ENCODE results near the gene PCGF5. TPM values are rescaled to one million over a fixed set of nuclear protein-coding genes. Genes with fewer than 3 reads are reported as not detected.

The PCGF5 gene
- total and polyA plus RNA-seq, 12 donors = 22.6 to 145 (median 72.9) TPM

DNA sequence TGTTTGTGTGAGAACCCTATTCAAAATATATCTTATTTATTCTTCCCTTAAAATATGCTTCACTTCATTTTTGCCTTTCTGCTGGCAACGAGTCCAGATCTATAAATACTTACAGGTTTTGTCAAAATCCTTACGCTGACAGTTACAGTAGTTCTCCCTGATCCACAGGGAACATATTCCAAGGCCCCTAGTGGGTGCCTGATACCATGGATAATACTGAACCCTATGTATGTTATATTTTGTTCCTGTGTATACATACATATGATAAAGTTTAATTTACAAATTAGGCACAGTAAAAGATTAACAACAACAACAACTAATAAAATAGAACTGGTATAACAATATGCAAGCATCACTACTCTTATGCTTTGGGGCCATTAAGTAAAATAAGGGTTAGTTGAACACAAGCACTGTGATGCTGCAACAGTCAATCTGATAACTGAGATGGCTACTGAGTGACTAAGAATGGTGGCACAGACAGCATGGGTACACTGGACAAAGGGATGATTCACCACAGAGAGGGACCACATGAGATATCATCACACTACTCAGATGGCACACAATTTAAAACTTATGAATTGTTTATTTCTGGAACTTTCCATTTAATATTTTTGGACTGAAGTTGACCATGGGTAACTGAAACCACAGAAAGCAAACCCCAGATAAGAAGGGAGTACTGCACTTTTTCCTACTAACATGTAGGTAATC, 29.4 kb upstream of the PCGF5 start:
- Histone ChIP-seq H3K36me3 (replicated peaks in 1 of 2) (no peaks in the 10 kb centered on the region), H3K27me3 (no peaks in the 10 kb centered on the region), H3K4me1 (replicated peaks in 1 of 2) (peaks cover 4 to 23% of the 10 kb centered on the region in 2 donors), H3K27ac (peak overlapping the region in 4 of 5 donors; percentile 32 to 75 (median 70)), H3K4me3 (no peak overlapping the region), H3K9me3 (replicated peaks in 1 of 3) (no peaks in the 10 kb centered on the region)
- intact Hi-C loops (cut with DNase I) = no loop called here
- TF ChIP-seq, protein P1, sequence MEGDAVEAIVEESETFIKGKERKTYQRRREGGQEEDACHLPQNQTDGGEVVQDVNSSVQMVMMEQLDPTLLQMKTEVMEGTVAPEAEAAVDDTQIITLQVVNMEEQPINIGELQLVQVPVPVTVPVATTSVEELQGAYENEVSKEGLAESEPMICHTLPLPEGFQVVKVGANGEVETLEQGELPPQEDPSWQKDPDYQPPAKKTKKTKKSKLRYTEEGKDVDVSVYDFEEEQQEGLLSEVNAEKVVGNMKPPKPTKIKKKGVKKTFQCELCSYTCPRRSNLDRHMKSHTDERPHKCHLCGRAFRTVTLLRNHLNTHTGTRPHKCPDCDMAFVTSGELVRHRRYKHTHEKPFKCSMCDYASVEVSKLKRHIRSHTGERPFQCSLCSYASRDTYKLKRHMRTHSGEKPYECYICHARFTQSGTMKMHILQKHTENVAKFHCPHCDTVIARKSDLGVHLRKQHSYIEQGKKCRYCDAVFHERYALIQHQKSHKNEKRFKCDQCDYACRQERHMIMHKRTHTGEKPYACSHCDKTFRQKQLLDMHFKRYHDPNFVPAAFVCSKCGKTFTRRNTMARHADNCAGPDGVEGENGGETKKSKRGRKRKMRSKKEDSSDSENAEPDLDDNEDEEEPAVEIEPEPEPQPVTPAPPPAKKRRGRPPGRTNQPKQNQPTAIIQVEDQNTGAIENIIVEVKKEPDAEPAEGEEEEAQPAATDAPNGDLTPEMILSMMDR (IDR thresholded peaks at IDR 0.05) = no peak
- TF ChIP-seq POLR2A (IDR thresholded peaks at IDR 0.05) = no peak
- DNase-seq = peak in 4 of 7 donors; percentile 41 to 66 (median 60)
- WGBS, 4 donors = 69 to 89% (median 80%) methylated on average over 2 of the region's 2 CpGs

DNA sequence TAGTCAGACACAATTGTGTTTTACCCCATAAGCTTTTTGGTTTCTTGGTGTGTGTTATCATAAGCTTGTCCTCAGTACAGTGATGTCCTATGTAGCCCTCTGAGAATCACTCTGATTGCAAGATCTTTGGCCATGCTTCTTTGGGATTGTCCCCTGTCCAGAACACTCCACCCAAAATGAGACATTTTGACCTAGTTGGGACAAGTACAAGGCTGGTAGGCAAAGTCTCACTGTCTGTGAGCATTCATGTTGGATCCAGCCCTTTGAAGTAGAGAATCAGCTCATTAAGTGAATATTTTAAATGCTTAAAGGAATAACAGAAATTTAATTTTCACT, 28.9 kb upstream of the PCGF5 start:
- Histone ChIP-seq H3K27ac (peak overlapping the region in 3 of 5 donors; percentile 29 to 75 (median 74)), H3K36me3 (replicated peaks in 1 of 2) (no peaks in the 10 kb centered on the region)

DNA sequence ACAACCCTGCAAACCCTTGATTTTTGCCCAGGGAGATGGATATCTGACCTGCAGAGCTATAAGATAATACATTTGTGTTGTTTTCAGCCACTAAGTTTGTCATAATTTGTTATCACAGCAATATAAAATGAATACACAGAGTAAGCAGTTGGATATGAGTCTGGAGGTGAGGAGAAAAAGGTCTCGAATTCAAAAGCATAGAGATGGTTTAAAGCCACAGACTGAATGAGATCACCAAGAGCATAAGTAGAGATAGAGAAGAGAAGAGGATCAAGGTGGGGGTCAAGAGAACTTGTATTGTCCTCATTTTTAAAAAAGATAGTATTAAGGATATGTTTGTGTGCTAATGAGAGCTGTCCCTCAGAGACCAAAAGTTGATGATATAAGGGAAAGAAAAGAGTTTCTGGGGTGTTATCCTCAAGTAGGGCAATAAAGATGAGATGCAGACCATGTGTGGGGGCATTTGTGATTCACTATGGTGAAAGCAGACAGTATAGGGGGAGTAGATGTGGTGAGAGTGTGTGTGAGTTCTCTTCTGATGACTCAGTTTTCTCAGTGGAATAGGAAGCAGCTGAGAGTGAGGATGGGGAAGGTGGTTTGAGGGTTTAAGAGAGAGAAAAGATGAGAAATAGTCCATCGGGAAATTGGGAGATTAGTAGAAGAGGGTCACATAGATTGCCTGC, 25.8 kb upstream of the PCGF5 start:
- Histone ChIP-seq H3K36me3 (replicated peaks in 1 of 2) (no peaks in the 10 kb centered on the region), H3K4me3 (no peak overlapping the region), H3K27me3 (no peaks in the 10 kb centered on the region), H3K9me3 (replicated peaks in 1 of 3) (no peaks in the 10 kb centered on the region), H3K4me1 (replicated peaks in 1 of 2) (peaks cover 16 to 42% of the 10 kb centered on the region in 2 donors), H3K27ac (no peak overlapping the region)
- no peak for DNase-seq
- no peak for TF ChIP-seq POLR2A (IDR thresholded peaks at IDR 0.05)
- TF ChIP-seq, protein P1 (IDR thresholded peaks at IDR 0.05) = no peak
- intact Hi-C loops (cut with DNase I) = no loop called here
- 90 to 97% (median 91%) methylated on average over 2 of the region's 2 CpGs for WGBS, 4 donors

More for the DNA sequence above, 28.9 kb upstream of the PCGF5 start:
- intact Hi-C loops (cut with DNase I) = no loop called here
- Histone ChIP-seq H3K27me3 (no peaks in the 10 kb centered on the region), H3K9me3 (replicated peaks in 1 of 3) (no peaks in the 10 kb centered on the region), H3K4me3 (no peak overlapping the region), H3K4me1 (replicated peaks in 1 of 2) (peaks cover 4 to 25% of the 10 kb centered on the region in 2 donors)
- DNase-seq = no peak
- no peak for TF ChIP-seq POLR2A (IDR thresholded peaks at IDR 0.05)
- TF ChIP-seq, protein P1 (IDR thresholded peaks at IDR 0.05) = no peak

DNA sequence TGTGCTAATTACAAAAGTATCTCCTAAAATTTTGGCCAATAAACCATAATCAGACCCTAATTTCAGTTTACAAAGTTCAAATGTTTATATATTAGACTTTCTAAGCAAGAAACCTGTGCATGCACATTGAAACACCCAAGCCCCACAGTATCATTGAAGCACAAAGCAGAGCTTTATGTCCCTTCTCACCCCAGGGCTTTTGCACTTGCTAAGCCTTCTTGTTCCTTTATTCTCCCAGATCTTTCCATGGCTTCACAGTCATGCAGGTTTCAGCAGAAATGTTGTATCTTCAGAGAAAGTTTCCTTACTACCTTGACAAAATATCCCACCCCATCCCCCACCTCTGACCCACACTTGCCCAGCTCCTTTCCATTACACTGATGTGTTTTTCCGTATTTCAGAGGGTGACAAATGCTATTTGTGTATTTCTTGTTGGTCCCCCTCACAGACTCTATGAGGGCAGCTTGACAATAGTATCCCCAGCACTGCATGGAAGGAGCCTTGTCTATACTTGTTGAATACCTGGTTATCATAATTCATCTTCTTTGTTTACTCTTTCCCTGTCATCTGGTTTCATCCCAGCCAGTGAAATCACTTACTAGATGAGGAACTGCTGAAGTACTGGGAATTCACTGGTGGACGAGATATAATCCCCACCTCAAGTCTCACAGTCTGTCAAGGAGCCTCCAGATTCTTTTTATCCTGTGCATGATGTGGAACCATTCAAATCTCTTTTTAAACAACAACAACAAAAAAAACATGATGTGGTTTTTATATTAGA, 24.0 kb upstream of the PCGF5 start:
- Histone ChIP-seq H3K9me3 (replicated peaks in 1 of 3) (no peaks in the 10 kb centered on the region), H3K27me3 (no peaks in the 10 kb centered on the region), H3K4me1 (replicated peaks in 1 of 2) (peaks cover 12 to 24% of the 10 kb centered on the region in 2 donors), H3K36me3 (replicated peaks in 1 of 2) (no peaks in the 10 kb centered on the region), H3K27ac (peak overlapping the region in 1 of 5 donors; percentile 38), H3K4me3 (no peak overlapping the region)
- DNase-seq = no peak
- 80 to 91% (median 85%) methylated on average over 2 of the region's 2 CpGs for WGBS, 4 donors
- intact Hi-C loops (cut with DNase I) = no loop called here
- TF ChIP-seq, protein P1 (IDR thresholded peaks at IDR 0.05) = no peak
- no peak for TF ChIP-seq POLR2A (IDR thresholded peaks at IDR 0.05)

Data from adrenal gland (tissue), 12 donors.